Rectal smooth muscle tissue (tissue), 1 donor: ENCODE data around the gene STXBP3.
"Not testable (repeated sequence)": the region's sequence is repeated elsewhere in the genome, so short reads cannot be mapped to it uniquely, and the experiment has no call there.

ENCODE experiments used
- H3K27ac ChIP-seq: one replicate; pipeline ENCODE4 v1.7.0; 2013; ENCODE audit warnings: low read depth, low read length, inconsistent platforms
- H3K27me3 ChIP-seq: one replicate; pipeline ENCODE4 v1.7.0; 2013; ENCODE audit warnings: low read length; ENCODE audit not compliant: control insufficient read depth, insufficient read depth
- H3K36me3 ChIP-seq: one replicate; pipeline ENCODE4 v1.7.0; 2013; ENCODE audit warnings: low read length; ENCODE audit not compliant: control insufficient read depth, insufficient read depth
- H3K4me1 ChIP-seq: one replicate; pipeline ENCODE4 v1.7.0; 2013; ENCODE audit warnings: low read length; ENCODE audit not compliant: control insufficient read depth, insufficient read depth
- H3K4me3 ChIP-seq: one replicate; pipeline ENCODE4 v1.7.0; 2013; ENCODE audit warnings: low read length
- H3K9ac ChIP-seq: one replicate; pipeline ENCODE4 v1.7.0; 2013; ENCODE audit warnings: low read length

The STXBP3 gene

GRCh38 chr1:108746382-108747170, at the start of gene STXBP3:
STXBP3 (plus strand) TSS chr1:108746674; CDS start chr1:108746738, 64 bp downstream.
- Histone ChIP-seq H3K36me3 (no peaks in the 10 kb centered on the region), H3K9ac (peak within 1 kb of the TSS; percentile 97), H3K27me3 (no peaks in the 10 kb centered on the region), H3K4me1 (peaks cover 5% of the 10 kb centered on the region), H3K27ac (peak within 1 kb of the TSS; percentile 96), H3K4me3 (peak within 1 kb of the TSS; percentile 92)

GRCh38 chr1:108699375-108700332, 46.8 kb upstream of the STXBP3 start:
- Histone ChIP-seq H3K27me3 (no peaks in the 10 kb centered on the region), H3K36me3 (peaks cover 23% of the 10 kb centered on the region), H3K9ac (no peak overlapping the region), H3K4me1 (peaks cover 6% of the 10 kb centered on the region), H3K4me3 (no peak overlapping the region), H3K27ac (no peak overlapping the region)

DNA sequence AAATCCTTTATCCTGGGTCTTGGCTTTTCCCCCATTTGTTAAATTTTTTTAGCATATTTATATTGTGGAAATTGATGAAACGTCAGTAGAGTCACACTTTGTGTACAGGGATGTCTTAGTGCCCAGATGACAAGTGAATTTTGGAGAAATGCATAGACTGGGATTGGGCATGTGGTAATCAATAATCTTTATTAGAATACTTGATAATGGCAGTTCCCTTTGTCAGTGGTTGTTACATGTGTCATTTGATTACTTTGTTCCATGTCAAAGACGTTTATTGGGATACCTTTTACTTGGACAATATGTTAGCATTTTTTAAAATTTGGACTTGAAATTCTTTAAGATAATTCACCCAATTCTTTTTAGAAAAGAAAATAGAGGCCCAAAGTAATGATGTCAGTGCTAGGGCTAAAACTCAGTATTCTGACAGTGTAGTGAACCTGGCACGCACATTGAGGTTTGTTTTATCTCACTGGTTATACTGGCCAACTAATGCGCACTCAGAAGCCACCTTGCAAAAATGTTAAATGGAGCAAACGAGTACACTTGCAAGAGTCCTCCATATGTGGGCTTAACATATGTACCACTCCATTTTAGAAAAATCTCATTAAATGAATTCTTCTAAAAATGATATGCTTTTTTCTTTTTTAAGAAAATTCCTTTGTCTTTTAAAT, 45.2 kb upstream of the STXBP3 start:
- Histone ChIP-seq H3K4me1 (no peaks in the 10 kb centered on the region), H3K27ac (no peak overlapping the region), H3K9ac (no peak overlapping the region), H3K4me3 (no peak overlapping the region), H3K27me3 (no peaks in the 10 kb centered on the region), H3K36me3 (peaks cover 23% of the 10 kb centered on the region)

- not testable (repeated sequence) for H3K4me3 ChIP-seq, H3K4me1 ChIP-seq, H3K9ac ChIP-seq, H3K27ac ChIP-seq, H3K27me3 ChIP-seq
- peaks cover 20% of the 10 kb centered on the region for H3K36me3 ChIP-seq
These were observed 44.4 kb upstream of the STXBP3 start for GRCh38 chr1:108702109-108702508.

- no peak overlapping the region for H3K9ac ChIP-seq
- H3K36me3 ChIP-seq = peaks cover 13% of the 10 kb centered on the region
- no peak overlapping the region for H3K27ac ChIP-seq
- no peak overlapping the region for H3K4me3 ChIP-seq
- no peaks in the 10 kb centered on the region for H3K4me1 ChIP-seq
- no peaks in the 10 kb centered on the region for H3K27me3 ChIP-seq
These were observed 42.5 kb upstream of the STXBP3 start for GRCh38 chr1:108703939-108704338.

GRCh38 chr1:108704496-108704895, 42.0 kb upstream of the STXBP3 start:
- Histone ChIP-seq H3K9ac (no peak overlapping the region), H3K36me3 (peaks cover 8% of the 10 kb centered on the region), H3K4me1 (no peaks in the 10 kb centered on the region), H3K4me3 (no peak overlapping the region), H3K27ac (no peak overlapping the region), H3K27me3 (no peaks in the 10 kb centered on the region)

- Histone ChIP-seq H3K27me3 (no peaks in the 10 kb centered on the region), H3K4me3 (no peak overlapping the region), H3K36me3 (no peaks in the 10 kb centered on the region)
These were observed 39.8 kb upstream of the STXBP3 start for GRCh38 chr1:108706643-108707042.

DNA sequence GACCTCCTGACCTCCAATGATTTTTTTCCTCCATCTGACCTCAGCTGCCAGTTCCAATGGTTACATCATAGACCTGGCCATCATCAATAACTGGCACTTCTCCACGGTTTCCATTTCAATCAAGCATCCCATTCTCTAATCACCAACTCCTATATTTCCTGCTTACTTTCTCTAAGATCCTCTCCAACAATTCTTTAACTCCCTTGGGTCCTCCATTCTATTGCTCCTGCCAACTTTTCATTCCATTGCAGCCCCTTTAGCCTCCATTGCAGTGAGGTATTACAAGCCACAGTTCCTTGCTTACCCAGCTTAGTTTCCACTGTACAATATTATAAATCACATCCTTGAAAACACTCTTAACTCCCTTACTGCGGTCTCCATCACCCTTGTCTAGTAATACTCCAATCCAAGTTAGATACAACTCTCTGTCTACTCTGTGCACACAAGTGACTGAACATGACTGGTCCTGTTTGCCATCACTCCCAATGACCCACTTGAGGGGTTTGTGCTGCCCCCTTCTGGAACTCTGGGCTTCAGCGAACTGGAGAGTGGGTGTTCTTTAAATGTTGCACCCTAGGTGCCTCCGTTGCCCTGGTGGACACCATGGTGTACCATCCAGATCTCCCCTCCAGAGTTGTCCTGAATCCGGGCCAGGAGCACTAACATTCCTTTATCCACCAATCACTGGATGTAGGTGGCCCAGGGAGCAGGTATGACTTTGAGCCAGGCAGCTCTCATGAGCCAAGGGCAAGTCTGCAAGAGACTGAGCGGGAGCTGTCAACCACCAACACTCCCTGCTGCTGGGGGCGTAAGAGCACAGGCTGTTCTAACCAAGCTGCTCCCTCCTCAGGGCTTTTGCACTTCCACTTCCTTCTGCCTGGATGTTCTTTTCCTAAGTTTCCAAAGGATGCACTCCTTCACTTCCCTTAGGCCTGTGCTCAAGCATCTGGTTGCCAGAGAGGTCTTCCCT, 37.5 kb upstream of the STXBP3 start:
- Histone ChIP-seq H3K36me3 (no peaks in the 10 kb centered on the region), H3K4me3 (no peak overlapping the region), H3K4me1 (no peaks in the 10 kb centered on the region), H3K9ac (no peak overlapping the region), H3K27me3 (no peaks in the 10 kb centered on the region), H3K27ac (no peak overlapping the region)

More at GRCh38 chr1:108706643-108707042, 39.8 kb upstream of the STXBP3 start:
- no peak overlapping the region for H3K27ac ChIP-seq
- H3K4me1 ChIP-seq = no peaks in the 10 kb centered on the region
- H3K9ac ChIP-seq = no peak overlapping the region

- Histone ChIP-seq H3K36me3 (no peaks in the 10 kb centered on the region), H3K9ac (no peak within 1 kb of the TSS), H3K27me3 (no peaks in the 10 kb centered on the region), H3K4me1 (no peaks in the 10 kb centered on the region), H3K4me3 (no peak within 1 kb of the TSS), H3K27ac (no peak within 1 kb of the TSS)
These were observed 33.8 kb upstream of the STXBP3 start, which contains the start of gene FNDC7 for GRCh38 chr1:108712606-108713150. FNDC7 (plus strand) TSS chr1:108712908; CDS start chr1:108712934, 26 bp downstream.

- no peak overlapping the region for H3K4me3 ChIP-seq
- H3K4me1 ChIP-seq = no peaks in the 10 kb centered on the region
- H3K36me3 ChIP-seq = no peaks in the 10 kb centered on the region
- H3K27ac ChIP-seq = no peak overlapping the region
- H3K27me3 ChIP-seq = no peaks in the 10 kb centered on the region
- no peak overlapping the region for H3K9ac ChIP-seq
These were observed 30.5 kb upstream of the STXBP3 start for GRCh38 chr1:108715932-108716331.
